Astrocyte (in vitro differentiated cells and primary cell): ENCODE results near the gene CALCOCO1. TPM values are rescaled to one million over a fixed set of nuclear protein-coding genes. Genes with fewer than 3 reads are reported as not detected.
A peak's percentile ranks its signal among the peaks of the same experiment; 100 is the strongest.

Experiments
- DNase-seq: peaks from one replicate; pipeline ENCODE4 v3.0.0-alpha.2; 2010; ENCODE audit warnings: low read depth
- FAIRE-seq: peaks from 2 replicates; lab custom pipeline; 2011; peaks lifted over from hg19 to GRCh38; lab: Jason Lieb, UNC
- H2AFZ ChIP-seq: 2 replicates; pipeline ENCODE4 v1.6.0; 2012; ENCODE audit warnings: low read depth, low read length, inconsistent platforms
- H3K27ac ChIP-seq: 2 replicates; pipeline ENCODE4 v1.5.1; 2011; ENCODE audit warnings: low read depth, low read length, inconsistent platforms
- H3K27me3 ChIP-seq: 2 replicates; pipeline ENCODE4 v1.6.0; 2011; ENCODE audit warnings: low read length, inconsistent platforms; ENCODE audit not compliant: insufficient read depth
- H3K36me3 ChIP-seq: 2 replicates; pipeline ENCODE4 v1.5.1; 2011; ENCODE audit warnings: low read length, inconsistent platforms; ENCODE audit not compliant: insufficient read depth
- H3K4me1 ChIP-seq: 2 replicates; pipeline ENCODE4 v1.5.1; 2011; ENCODE audit warnings: low read length, inconsistent platforms; ENCODE audit not compliant: insufficient read depth
- H3K4me2 ChIP-seq: 2 replicates; pipeline ENCODE4 v1.6.0; 2012; ENCODE audit warnings: low read length, inconsistent platforms
- H3K4me3 ChIP-seq: 2 replicates; pipeline ENCODE4 v1.5.1; 2011; ENCODE audit warnings: low read depth, mild to moderate bottlenecking, low read length, inconsistent platforms; ENCODE audit not compliant: insufficient read depth
- H3K79me2 ChIP-seq: 2 replicates; pipeline ENCODE4 v1.6.0; 2012; ENCODE audit warnings: mild to moderate bottlenecking, low read length, inconsistent platforms; ENCODE audit not compliant: insufficient read depth
- H3K9ac ChIP-seq: 2 replicates; pipeline ENCODE4 v1.6.0; 2012; ENCODE audit warnings: mild to moderate bottlenecking, low read length, inconsistent platforms
- H3K9me3 ChIP-seq: 2 replicates; pipeline ENCODE4 v1.5.1; 2012; ENCODE audit warnings: low read depth, mild to moderate bottlenecking, low read length, inconsistent platforms; ENCODE audit not compliant: insufficient read depth
- H4K20me1 ChIP-seq: 2 replicates; pipeline ENCODE4 v1.6.0; 2012; ENCODE audit warnings: low read length, inconsistent platforms; ENCODE audit not compliant: insufficient read depth
- H3K27ac Mint-ChIP-seq: one replicate; pipeline ENCODE4 v1.8.0; 2021; ENCODE audit warnings: mild to moderate bottlenecking, mixed read lengths; ENCODE audit not compliant: unreplicated experiment
- H3K27me3 Mint-ChIP-seq: one replicate; pipeline ENCODE4 v1.8.0; 2021; ENCODE audit warnings: low read depth, mixed read lengths; ENCODE audit not compliant: unreplicated experiment
- H3K36me3 Mint-ChIP-seq: one replicate; pipeline ENCODE4 v1.8.0; 2021; ENCODE audit warnings: low read depth, mixed read lengths; ENCODE audit not compliant: unreplicated experiment
- H3K4me1 Mint-ChIP-seq: one replicate; pipeline ENCODE4 v1.8.0; 2021; ENCODE audit warnings: low read depth, mixed read lengths; ENCODE audit not compliant: unreplicated experiment
- H3K4me3 Mint-ChIP-seq: one replicate; pipeline ENCODE4 v1.8.0; 2021; ENCODE audit warnings: mild to moderate bottlenecking, moderate library complexity, mixed read lengths; ENCODE audit not compliant: unreplicated experiment
- H3K9me3 Mint-ChIP-seq: one replicate; pipeline ENCODE4 v1.8.0; 2021; ENCODE audit warnings: mild to moderate bottlenecking, mixed read lengths; ENCODE audit not compliant: unreplicated experiment
- CTCF ChIP-seq: IDR thresholded peaks from 2 replicates; pipeline ENCODE4 v1.5.1; 2011; ENCODE audit warnings: low read depth, mild to moderate bottlenecking, inconsistent platforms, low read length, moderate library complexity; ENCODE audit not compliant: insufficient read depth
- EZH2 ChIP-seq: IDR thresholded peaks from 2 replicates; pipeline ENCODE4 v1.6.1; 2012; ENCODE audit warnings: mild to moderate bottlenecking, low read length, inconsistent platforms; ENCODE audit not compliant: insufficient read depth
- total RNA-seq: library from RNA; stranded (reverse); gene quantifications from 2 replicates; pipeline ENCODE4 v1.2.1, GENCODE V29; 2021

CALCOCO1 gene
- total RNA-seq, 1 donor from 2014 or later = 85.2 TPM

DNA sequence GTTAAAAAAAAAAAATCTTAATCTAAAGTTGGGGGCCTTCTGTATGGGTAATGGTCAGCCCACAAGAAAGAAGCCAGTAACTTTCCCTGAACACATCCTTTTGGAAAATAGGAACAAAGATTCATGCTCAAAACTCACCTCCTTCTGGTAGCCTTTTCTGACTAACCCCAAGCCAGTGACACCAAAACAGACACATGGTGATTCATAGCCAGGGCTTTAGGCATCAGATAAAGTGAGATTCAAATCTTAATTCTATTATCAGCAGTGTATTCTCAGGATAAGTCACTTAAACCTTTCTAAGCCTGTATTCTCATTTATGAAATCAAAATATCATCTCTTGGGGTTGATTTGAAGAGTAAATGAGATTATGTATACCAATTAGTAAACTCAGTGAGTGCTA is 56.3 kb downstream of the CALCOCO1 start:
- no peak for DNase-seq
- Histone ChIP-seq H3K4me2 (no peak overlapping the region), H3K4me1 (peaks cover 9% of the 10 kb centered on the region), H3K9ac (no peak overlapping the region), H3K79me2 (peaks cover 44% of the 10 kb centered on the region), H4K20me1 (peaks cover 8% of the 10 kb centered on the region), H3K9me3 (no peaks in the 10 kb centered on the region), H2AFZ (no peak overlapping the region), H3K27ac (peak overlapping the region; percentile 2), H3K4me3 (no peak overlapping the region), H3K36me3 (peaks cover 27% of the 10 kb centered on the region), H3K27me3 (no peaks in the 10 kb centered on the region)
- no peaks in the 10 kb centered on the region for H3K9me3 Mint-ChIP-seq
- peak overlapping the region; percentile 58 for H3K27ac Mint-ChIP-seq
- H3K4me3 Mint-ChIP-seq = peak overlapping the region; percentile 16
- no peak for TF ChIP-seq CTCF
- no peak for TF ChIP-seq EZH2
- FAIRE-seq = no peak
- H3K36me3 Mint-ChIP-seq = peaks cover 18% of the 10 kb centered on the region
- peaks cover 19% of the 10 kb centered on the region for H3K4me1 Mint-ChIP-seq
- no peaks in the 10 kb centered on the region for H3K27me3 Mint-ChIP-seq

DNA sequence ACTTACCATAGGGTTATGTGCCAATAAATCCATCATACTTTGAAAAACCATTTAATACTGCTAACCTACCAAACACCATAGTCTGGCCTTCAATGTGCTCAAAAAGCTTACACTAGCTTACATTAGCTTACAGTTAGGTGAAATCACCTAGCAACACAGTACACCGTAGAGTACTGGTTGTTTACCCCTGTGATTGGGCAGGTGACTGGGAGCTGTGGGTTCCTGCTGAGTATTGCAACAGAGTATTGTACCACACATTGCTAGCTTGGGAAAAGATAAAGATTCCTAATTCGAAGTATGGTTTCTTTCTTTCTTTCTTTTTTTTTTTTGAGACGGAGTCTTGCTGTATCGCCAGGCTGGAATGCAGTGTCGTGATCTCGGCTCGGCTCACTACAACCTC is 56.9 kb downstream of the CALCOCO1 start:
- H3K36me3 ChIP-seq = peaks cover 33% of the 10 kb centered on the region
- no peaks in the 10 kb centered on the region for H3K27me3 ChIP-seq
- peaks cover 19% of the 10 kb centered on the region for H3K4me1 Mint-ChIP-seq
- H3K4me2 ChIP-seq = peak overlapping the region; percentile 1
- H3K27ac ChIP-seq = no peak overlapping the region
- FAIRE-seq (no peak), DNase-seq (no peak)
- H3K4me1 ChIP-seq = peaks cover 6% of the 10 kb centered on the region
- H3K36me3 Mint-ChIP-seq = peaks cover 25% of the 10 kb centered on the region
- no peak overlapping the region for H3K4me3 ChIP-seq
- H3K4me3 Mint-ChIP-seq = peak overlapping the region; percentile 50
- H3K9me3 Mint-ChIP-seq = no peaks in the 10 kb centered on the region
- peaks cover 37% of the 10 kb centered on the region for H3K79me2 ChIP-seq
- H2AFZ ChIP-seq = no peak overlapping the region
- no peak overlapping the region for H3K9ac ChIP-seq
- H4K20me1 ChIP-seq = peaks cover 8% of the 10 kb centered on the region
- H3K27me3 Mint-ChIP-seq = no peaks in the 10 kb centered on the region
- no peaks in the 10 kb centered on the region for H3K9me3 ChIP-seq
- peak overlapping the region; percentile 81 for H3K27ac Mint-ChIP-seq
- TF ChIP-seq EZH2 (no peak), CTCF (no peak)

DNA sequence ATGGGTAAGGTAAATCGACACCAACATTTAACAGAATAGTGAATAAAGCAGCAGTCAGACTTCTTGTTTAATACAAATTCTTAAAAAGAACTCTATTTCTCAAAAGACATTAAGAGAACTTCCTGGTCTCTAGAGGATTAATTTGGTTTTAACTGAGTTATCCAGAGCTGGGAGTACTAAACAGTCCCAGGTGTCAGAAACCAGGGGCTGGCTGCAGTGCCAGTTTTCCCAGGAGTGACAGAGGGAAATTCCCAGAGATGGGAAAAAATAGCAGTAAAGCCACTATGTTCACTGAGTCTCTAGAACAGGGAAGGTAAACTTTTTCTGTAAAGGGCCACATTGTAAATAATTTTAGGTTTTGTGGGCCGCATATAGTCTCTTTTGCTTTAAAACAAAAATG is 60.2 kb downstream of the CALCOCO1 start:
- Mint-ChIP-seq H3K27me3 (no peaks in the 10 kb centered on the region), H3K36me3 (peaks cover 32% of the 10 kb centered on the region), H3K27ac (no peak overlapping the region), H3K4me3 (no peak overlapping the region), H3K9me3 (no peaks in the 10 kb centered on the region), H3K4me1 (peaks cover 17% of the 10 kb centered on the region)
- no peak for TF ChIP-seq CTCF
- TF ChIP-seq EZH2 = no peak
- DNase-seq = no peak
- Histone ChIP-seq H3K79me2 (peaks cover 14% of the 10 kb centered on the region), H3K27ac (no peak overlapping the region), H3K9ac (no peak overlapping the region), H4K20me1 (peaks cover 8% of the 10 kb centered on the region), H3K4me1 (no peaks in the 10 kb centered on the region), H3K9me3 (no peaks in the 10 kb centered on the region), H3K36me3 (peaks cover 47% of the 10 kb centered on the region), H3K27me3 (no peaks in the 10 kb centered on the region), H3K4me3 (no peak overlapping the region), H2AFZ (no peak overlapping the region), H3K4me2 (no peak overlapping the region)
- FAIRE-seq = no peak
